Measurements from ENCODE around the gene AKR1C8.

The AKR1C8 gene

GRCh38 chr10:5107860-5108526 lies 77.0 kb downstream of the AKR1C8 start:
- no peak for ATAC-seq

GRCh38 chr10:5106553-5106952 lies 78.4 kb downstream of the AKR1C8 start:
- ATAC-seq = no peak

- no peak for ATAC-seq
Measured at GRCh38 chr10:5105626-5106025, 79.3 kb downstream of the AKR1C8 start.
